Panc1 (cell line): ENCODE data around the gene BAIAP3. TPM values are rescaled to one million over a fixed set of nuclear protein-coding genes. Genes with fewer than 3 reads are reported as not detected.
A peak's percentile ranks its signal among the peaks of the same experiment; 100 is the strongest.

Experiments used
- ATAC-seq: fragments of 200-7000 bp; cut with Tn5 transposase; 2 replicates; pipeline ENCODE4 v1.9.1; 2020; ENCODE audit warnings: mild to moderate bottlenecking, moderate library complexity
- BruUV-seq: library from RNA; stranded (reverse); fragments of 400-500 nt; replicated peaks from 2 replicates; lab custom pipeline; 2021; lab: Mats Ljungman, UMichigan
- CTCF ChIA-PET: fragments of 300-600 bp; sonication (Branson Sonifier 250); formaldehyde crosslinking; loops from one replicate; lab custom pipeline; 2022; ENCODE audit warnings: antibody characterized with exemption; lab: Charles Lee
- POLR2A ChIA-PET: fragments of 300-600 bp; sonication (Branson Sonifier 250); formaldehyde crosslinking; loops from one replicate; lab custom pipeline; 2022; ENCODE audit warnings: antibody characterized with exemption; lab: Charles Lee
- DNase-seq: peaks from one replicate; pipeline ENCODE4 v3.0.0-alpha.2; 2010; ENCODE audit warnings: low read depth, low spot score
- H3K27ac ChIP-seq: 2 replicates; pipeline ENCODE4 v1.5.1; 2011; ENCODE audit warnings: mild to moderate bottlenecking, low read length, inconsistent platforms
- H3K27me3 ChIP-seq: fragments of 200-500 bp; sonication (Bioruptor generic); 2 replicates; pipeline ENCODE4 v1.6.0; 2014; ENCODE audit warnings: low read length, inconsistent platforms; ENCODE audit not compliant: control insufficient read depth, insufficient read depth
- H3K36me3 ChIP-seq: fragments of 200-500 bp; sonication (Bioruptor generic); 2 replicates; pipeline ENCODE4 v1.5.1; 2014; ENCODE audit warnings: inconsistent platforms, mild to moderate bottlenecking, low read length, moderate library complexity; ENCODE audit not compliant: control insufficient read depth, insufficient read depth
- H3K4me1 ChIP-seq: 2 replicates; pipeline ENCODE4 v1.5.1; 2011; ENCODE audit warnings: inconsistent platforms, mild to moderate bottlenecking, low read length, moderate library complexity; ENCODE audit not compliant: control insufficient read depth, insufficient read depth
- H3K4me3 ChIP-seq, 2 experiments: 2 replicates each; pipeline ENCODE4 v1.5.1; 2011 to 2012; ENCODE audit warnings: low read depth in 2 of 2, low read length in 2 of 2, mild to moderate bottlenecking in 2 of 2, inconsistent platforms in 1 of 2, moderate library complexity in 1 of 2
- H3K9me3 ChIP-seq: fragments of 200-500 bp; sonication (Bioruptor generic); 2 replicates; pipeline ENCODE4 v1.5.1; 2014; ENCODE audit warnings: low read depth, mild to moderate bottlenecking, inconsistent platforms, low read length, moderate library complexity; ENCODE audit not compliant: control insufficient read depth, insufficient read depth
- POLR2AphosphoS5 ChIP-seq: IDR thresholded peaks from 2 replicates; pipeline ENCODE4 v1.6.1; 2012; ENCODE audit warnings: mild to moderate bottlenecking, low read depth, low read length, moderate library complexity
- SIN3A ChIP-seq: IDR thresholded peaks from 2 replicates; pipeline ENCODE4 v1.6.1; 2012; ENCODE audit warnings: low read depth, mild to moderate bottlenecking, low read length, moderate library complexity, borderline replicate concordance; ENCODE audit not compliant: insufficient read depth
- TCF7L2 ChIP-seq: IDR thresholded peaks from 2 replicates; pipeline ENCODE4 v1.6.1; 2011; ENCODE audit warnings: mild to moderate bottlenecking, low read depth, low read length, inconsistent platforms
- in situ Hi-C: cut with HindIII; loops from 2 replicates; pipeline ENCODE4 v1.10.0; 2016; ENCODE audit warnings: low sequenced_read_pairs, low pct_unique_long_range_greater_than_20kb
- intact Hi-C: fragments of 100-400 bp; cut with micrococcal nuclease; formaldehyde crosslinking; loops from one replicate; pipeline ENCODE4 v1.10.0; 2022; ENCODE audit not compliant: unreplicated experiment
- total RNA-seq: library from RNA; stranded (reverse); gene quantifications from one replicate; pipeline ENCODE4 v1.2.1, GENCODE V29; 2021; ENCODE audit not compliant: unreplicated experiment
- TF ChIP-seq, protein P1 (sequence below), 2 experiments: IDR thresholded peaks; 2 replicates each; pipeline ENCODE4 v1.6.1; 2011 to 2012; ENCODE audit warnings: low read depth in 2 of 2, control low read depth in 1 of 2, low read length in 1 of 2, mild to moderate bottlenecking in 1 of 2, moderate library complexity in 1 of 2; ENCODE audit not compliant: insufficient read depth in 1 of 2
- TF ChIP-seq, protein P2 (sequence below): fragments of 450-650 bp; IDR thresholded peaks from 2 replicates; pipeline ENCODE4 v1.5.1; 2017; ENCODE audit warnings: mild to moderate bottlenecking

BAIAP3 gene
- total RNA-seq, 1 experiment from 2014 or later = 9.4 TPM

- in situ Hi-C loops (no loop called here), intact Hi-C loops (no loop called here)
- H3K4me1 ChIP-seq = peaks cover 29% of the 10 kb centered on the region
- TF ChIP-seq, protein P1, sequence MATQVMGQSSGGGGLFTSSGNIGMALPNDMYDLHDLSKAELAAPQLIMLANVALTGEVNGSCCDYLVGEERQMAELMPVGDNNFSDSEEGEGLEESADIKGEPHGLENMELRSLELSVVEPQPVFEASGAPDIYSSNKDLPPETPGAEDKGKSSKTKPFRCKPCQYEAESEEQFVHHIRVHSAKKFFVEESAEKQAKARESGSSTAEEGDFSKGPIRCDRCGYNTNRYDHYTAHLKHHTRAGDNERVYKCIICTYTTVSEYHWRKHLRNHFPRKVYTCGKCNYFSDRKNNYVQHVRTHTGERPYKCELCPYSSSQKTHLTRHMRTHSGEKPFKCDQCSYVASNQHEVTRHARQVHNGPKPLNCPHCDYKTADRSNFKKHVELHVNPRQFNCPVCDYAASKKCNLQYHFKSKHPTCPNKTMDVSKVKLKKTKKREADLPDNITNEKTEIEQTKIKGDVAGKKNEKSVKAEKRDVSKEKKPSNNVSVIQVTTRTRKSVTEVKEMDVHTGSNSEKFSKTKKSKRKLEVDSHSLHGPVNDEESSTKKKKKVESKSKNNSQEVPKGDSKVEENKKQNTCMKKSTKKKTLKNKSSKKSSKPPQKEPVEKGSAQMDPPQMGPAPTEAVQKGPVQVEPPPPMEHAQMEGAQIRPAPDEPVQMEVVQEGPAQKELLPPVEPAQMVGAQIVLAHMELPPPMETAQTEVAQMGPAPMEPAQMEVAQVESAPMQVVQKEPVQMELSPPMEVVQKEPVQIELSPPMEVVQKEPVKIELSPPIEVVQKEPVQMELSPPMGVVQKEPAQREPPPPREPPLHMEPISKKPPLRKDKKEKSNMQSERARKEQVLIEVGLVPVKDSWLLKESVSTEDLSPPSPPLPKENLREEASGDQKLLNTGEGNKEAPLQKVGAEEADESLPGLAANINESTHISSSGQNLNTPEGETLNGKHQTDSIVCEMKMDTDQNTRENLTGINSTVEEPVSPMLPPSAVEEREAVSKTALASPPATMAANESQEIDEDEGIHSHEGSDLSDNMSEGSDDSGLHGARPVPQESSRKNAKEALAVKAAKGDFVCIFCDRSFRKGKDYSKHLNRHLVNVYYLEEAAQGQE (IDR thresholded peaks at IDR 0.05; ENCODE audit: insufficient read depth in 1 of 2, low read depth in 2 of 2, low read length in 1 of 2) = no peak
- TF ChIP-seq POLR2AphosphoS5 (no peak), SIN3A (no peak), TCF7L2 (no peak)
- TF ChIP-seq, protein P2, sequence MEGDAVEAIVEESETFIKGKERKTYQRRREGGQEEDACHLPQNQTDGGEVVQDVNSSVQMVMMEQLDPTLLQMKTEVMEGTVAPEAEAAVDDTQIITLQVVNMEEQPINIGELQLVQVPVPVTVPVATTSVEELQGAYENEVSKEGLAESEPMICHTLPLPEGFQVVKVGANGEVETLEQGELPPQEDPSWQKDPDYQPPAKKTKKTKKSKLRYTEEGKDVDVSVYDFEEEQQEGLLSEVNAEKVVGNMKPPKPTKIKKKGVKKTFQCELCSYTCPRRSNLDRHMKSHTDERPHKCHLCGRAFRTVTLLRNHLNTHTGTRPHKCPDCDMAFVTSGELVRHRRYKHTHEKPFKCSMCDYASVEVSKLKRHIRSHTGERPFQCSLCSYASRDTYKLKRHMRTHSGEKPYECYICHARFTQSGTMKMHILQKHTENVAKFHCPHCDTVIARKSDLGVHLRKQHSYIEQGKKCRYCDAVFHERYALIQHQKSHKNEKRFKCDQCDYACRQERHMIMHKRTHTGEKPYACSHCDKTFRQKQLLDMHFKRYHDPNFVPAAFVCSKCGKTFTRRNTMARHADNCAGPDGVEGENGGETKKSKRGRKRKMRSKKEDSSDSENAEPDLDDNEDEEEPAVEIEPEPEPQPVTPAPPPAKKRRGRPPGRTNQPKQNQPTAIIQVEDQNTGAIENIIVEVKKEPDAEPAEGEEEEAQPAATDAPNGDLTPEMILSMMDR = no peak
- no TSS peak for BruUV-seq
- POLR2A ChIA-PET = interaction anchor here (0.7 kb wide), 1 partner anchor 23 kb away, joined by 4 read pairs; no protein-coding TSS in a partner anchor
- H3K27me3 ChIP-seq = no peaks in the 10 kb centered on the region
- H3K36me3 ChIP-seq = peaks cover 5% of the 10 kb centered on the region; the same call in 1 of the 2 replicates
- no peak for DNase-seq
- CTCF ChIA-PET = no interaction called here
- no peak overlapping the region for H3K4me3 ChIP-seq
- ATAC-seq = no peak
- H3K9me3 ChIP-seq = no peaks in the 10 kb centered on the region
- no peak overlapping the region for H3K27ac ChIP-seq
Observed at GRCh38 chr16:1356061-1356900, 22.8 kb downstream of the BAIAP3 start.

DNA sequence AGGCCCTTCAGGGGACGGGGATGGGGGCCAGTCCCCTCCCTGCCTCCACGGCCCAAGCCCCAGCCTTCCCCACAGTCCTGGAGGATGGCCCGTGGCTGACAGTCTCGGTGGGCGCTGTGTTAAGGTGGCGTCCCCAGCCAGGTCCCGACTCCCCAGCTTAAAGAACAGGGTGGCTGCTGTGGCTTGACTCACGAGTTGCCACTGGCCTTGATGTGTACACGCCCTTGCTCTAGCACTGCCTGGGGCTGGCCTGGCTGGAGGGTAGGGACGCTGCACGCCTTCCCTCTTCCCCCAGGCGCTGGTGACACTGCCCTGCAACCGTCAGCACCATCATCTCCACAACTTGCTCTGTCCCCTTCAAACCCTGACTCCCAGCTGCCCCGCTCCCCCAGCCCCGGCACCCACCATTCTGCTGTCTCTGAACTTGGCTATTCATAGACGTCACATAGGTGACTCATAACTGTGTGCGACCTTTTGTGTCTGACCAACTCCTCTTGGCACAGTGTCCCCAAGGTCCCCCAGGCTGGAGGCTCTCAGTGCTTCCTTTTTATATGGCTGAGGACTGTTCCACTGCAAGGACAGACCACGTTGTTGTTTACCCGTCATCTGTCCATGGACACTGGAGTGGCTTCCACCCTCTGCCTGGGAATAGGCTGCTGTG, 24.6 kb downstream of the BAIAP3 start:
- no TSS peak for BruUV-seq
- CTCF ChIA-PET = no interaction called here
- TF ChIP-seq, protein P2 = no peak
- TF ChIP-seq, protein P1 (IDR thresholded peaks at IDR 0.05; ENCODE audit: insufficient read depth in 1 of 2, low read depth in 2 of 2, low read length in 1 of 2) = no peak
- TF ChIP-seq POLR2AphosphoS5 = 0 out of 2 replicates have a peak, but pooled peaks have one; percentile 28
- POLR2A ChIA-PET = no interaction called here
- H3K9me3 ChIP-seq = no peaks in the 10 kb centered on the region
- peaks cover 5% of the 10 kb centered on the region for H3K36me3 ChIP-seq
- in situ Hi-C loops (no loop called here), intact Hi-C loops (no loop called here)
- peaks cover 29% of the 10 kb centered on the region for H3K4me1 ChIP-seq
- no peak overlapping the region for H3K4me3 ChIP-seq
- peak overlapping the region; percentile 39 for H3K27ac ChIP-seq
- DNase-seq (no peak), ATAC-seq (peak; percentile 83)
- no peaks in the 10 kb centered on the region for H3K27me3 ChIP-seq
